Islet precursor cell (in vitro differentiated cells): ENCODE data around the gene SIRPA.
"Not testable (repeated sequence)": the region's sequence is repeated elsewhere in the genome, so short reads cannot be mapped to it uniquely, and the experiment has no call there.

Experiments
- DNase-seq: peaks from one replicate; pipeline ENCODE4 v3.0.0-alpha.2; 2018

The SIRPA gene

GRCh38 chr20:1908191-1908590 lies 13.0 kb downstream of the SIRPA start:
- DNase-seq = no peak

- DNase-seq = no peak
These were observed 13.9 kb downstream of the SIRPA start for GRCh38 chr20:1909097-1909496.

- DNase-seq = no peak
These were observed 16.3 kb downstream of the SIRPA start for GRCh38 chr20:1911536-1911935.

- DNase-seq = no peak
These were observed 16.8 kb downstream of the SIRPA start for GRCh38 chr20:1912053-1912452.

- no peak for DNase-seq
These were observed 17.4 kb downstream of the SIRPA start for GRCh38 chr20:1912646-1913045.

GRCh38 chr20:1915233-1915632 lies 20.0 kb downstream of the SIRPA start:
- not testable (repeated sequence) for DNase-seq

- no peak for DNase-seq
These were observed 20.5 kb downstream of the SIRPA start for GRCh38 chr20:1915725-1916124.

GRCh38 chr20:1917786-1918185 lies 22.6 kb downstream of the SIRPA start:
- no peak for DNase-seq

- no peak for DNase-seq
These were observed 23.4 kb downstream of the SIRPA start for GRCh38 chr20:1918491-1919165.

GRCh38 chr20:1920252-1920651 lies 25.0 kb downstream of the SIRPA start:
- no peak for DNase-seq

GRCh38 chr20:1920826-1921225 lies 25.6 kb downstream of the SIRPA start:
- no peak for DNase-seq

GRCh38 chr20:1921985-1922384 lies 26.8 kb downstream of the SIRPA start:
- not testable (repeated sequence) for DNase-seq

- DNase-seq = no peak
These were observed 27.6 kb downstream of the SIRPA start for GRCh38 chr20:1922786-1923185.

GRCh38 chr20:1924910-1925861 lies 30.0 kb downstream of the SIRPA start:
- no peak for DNase-seq

GRCh38 chr20:1926237-1926636 lies 31.0 kb downstream of the SIRPA start:
- DNase-seq = no peak

GRCh38 chr20:1927217-1927616 lies 32.0 kb downstream of the SIRPA start:
- DNase-seq = no peak

- no peak for DNase-seq
These were observed 32.9 kb downstream of the SIRPA start for GRCh38 chr20:1928154-1928553.

- DNase-seq = no peak
These were observed 33.6 kb downstream of the SIRPA start for GRCh38 chr20:1928782-1929181.

GRCh38 chr20:1929460-1929859 lies 34.3 kb downstream of the SIRPA start:
- no peak for DNase-seq

- DNase-seq = no peak
These were observed 35.0 kb downstream of the SIRPA start for GRCh38 chr20:1930165-1930564.

- no peak for DNase-seq
These were observed 36.6 kb downstream of the SIRPA start for GRCh38 chr20:1931830-1932229.

- DNase-seq = no peak
These were observed 37.8 kb downstream of the SIRPA start for GRCh38 chr20:1932971-1933370.

- no peak for DNase-seq
These were observed 38.3 kb downstream of the SIRPA start for GRCh38 chr20:1933465-1933870.

- DNase-seq = no peak
These were observed 38.9 kb downstream of the SIRPA start for GRCh38 chr20:1934156-1934555.
